Stimulated activated CD4-positive, alpha-beta T cell treated with anti-CD3 and anti-CD28 coated beads, TNF-alpha, amount 100 ng/mL, for 48 hours (primary cell): ENCODE data around the gene ORC2.
A peak's percentile ranks its signal among the peaks of the same experiment; 100 is the strongest.
"Not testable (repeated sequence)": the region's sequence is repeated elsewhere in the genome, so short reads cannot be mapped to it uniquely, and the experiment has no call there.

Experiments
- DNase-seq, 3 donors: peaks; one replicate each; pipeline ENCODE4 v3.0.0-alpha.2; 2020; ENCODE audit warnings: low read depth in 3 of 3

ORC2 gene

GRCh38 chr2:200930947-200931626 lies 32.4 kb downstream of the ORC2 start:
- DNase-seq = no peak

DNA sequence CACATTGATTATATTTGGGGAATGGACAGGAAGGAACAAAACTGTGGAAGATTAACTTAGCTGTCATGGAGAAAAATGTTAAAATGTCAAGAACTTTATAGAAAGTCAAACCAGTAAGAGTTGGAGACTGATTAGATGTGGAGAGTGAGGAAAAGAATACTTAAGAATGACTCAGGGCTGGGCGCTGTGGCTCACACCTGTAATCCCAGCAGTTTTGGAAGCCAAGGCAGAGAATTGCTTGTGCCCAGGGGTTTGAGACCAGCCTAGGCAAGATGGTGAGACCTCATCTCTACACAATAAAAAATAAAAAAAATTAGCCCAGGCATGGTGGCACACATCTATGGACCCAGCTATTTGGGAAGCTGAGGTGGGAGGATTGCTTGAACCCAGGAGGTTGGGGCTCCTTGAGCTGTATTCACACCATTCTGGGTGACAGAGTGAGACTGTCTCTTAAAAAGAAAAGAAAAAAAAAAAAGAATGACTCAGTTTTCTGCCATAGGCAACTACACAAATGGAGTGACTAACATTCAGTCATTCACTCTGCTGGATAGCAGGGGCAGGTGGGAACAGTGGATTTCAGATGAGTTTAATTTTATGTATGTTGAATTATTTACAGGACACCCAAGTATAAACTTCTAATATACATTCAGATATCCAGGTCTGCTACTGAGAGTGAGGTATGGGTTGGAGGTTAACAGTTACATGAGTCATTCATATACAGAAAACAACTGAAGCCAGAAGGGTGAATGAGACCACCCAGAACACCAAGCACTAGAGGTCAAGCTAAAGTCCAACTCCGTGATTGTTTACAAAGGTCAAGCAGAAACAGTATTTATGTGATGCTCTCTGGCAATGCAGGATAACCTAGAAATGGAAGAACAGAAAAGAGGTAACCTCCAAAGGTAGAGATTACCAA lies 33.9 kb downstream of the ORC2 start:
- no peak for DNase-seq

DNA sequence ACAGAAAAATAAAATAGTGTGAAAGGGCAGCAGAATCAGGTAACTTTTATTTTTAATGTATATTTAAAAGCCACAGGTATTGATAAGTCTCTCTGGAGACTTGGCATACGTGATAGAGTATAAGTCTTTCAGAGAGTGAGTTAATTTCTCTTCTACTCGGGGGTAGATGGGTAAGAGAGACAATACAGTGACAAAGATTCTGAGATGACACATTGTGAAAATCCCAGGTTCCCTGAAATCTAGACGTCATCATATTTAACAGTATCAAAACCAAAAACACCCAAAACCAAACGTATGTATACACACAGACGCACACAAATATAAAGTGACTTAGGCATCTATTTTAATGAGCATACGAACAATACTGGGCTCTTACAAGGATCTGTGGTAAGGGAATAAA lies 41.0 kb downstream of the ORC2 start:
- DNase-seq = no peak

GRCh38 chr2:200913654-200914053 lies 49.8 kb downstream of the ORC2 start:
- no peak for DNase-seq

- DNase-seq = no peak
Measured at GRCh38 chr2:200909958-200910357, 53.5 kb downstream of the ORC2 start.

GRCh38 chr2:200905618-200906296 lies 57.7 kb downstream of the ORC2 start:
- peak; percentile 28 to 37 (median 30) for DNase-seq

GRCh38 chr2:200901459-200902072 lies 61.9 kb downstream of the ORC2 start:
- peak; percentile 44 to 57 (median 51) for DNase-seq

- DNase-seq = no peak
Measured at GRCh38 chr2:200899482-200899881, 64.0 kb downstream of the ORC2 start.

DNA sequence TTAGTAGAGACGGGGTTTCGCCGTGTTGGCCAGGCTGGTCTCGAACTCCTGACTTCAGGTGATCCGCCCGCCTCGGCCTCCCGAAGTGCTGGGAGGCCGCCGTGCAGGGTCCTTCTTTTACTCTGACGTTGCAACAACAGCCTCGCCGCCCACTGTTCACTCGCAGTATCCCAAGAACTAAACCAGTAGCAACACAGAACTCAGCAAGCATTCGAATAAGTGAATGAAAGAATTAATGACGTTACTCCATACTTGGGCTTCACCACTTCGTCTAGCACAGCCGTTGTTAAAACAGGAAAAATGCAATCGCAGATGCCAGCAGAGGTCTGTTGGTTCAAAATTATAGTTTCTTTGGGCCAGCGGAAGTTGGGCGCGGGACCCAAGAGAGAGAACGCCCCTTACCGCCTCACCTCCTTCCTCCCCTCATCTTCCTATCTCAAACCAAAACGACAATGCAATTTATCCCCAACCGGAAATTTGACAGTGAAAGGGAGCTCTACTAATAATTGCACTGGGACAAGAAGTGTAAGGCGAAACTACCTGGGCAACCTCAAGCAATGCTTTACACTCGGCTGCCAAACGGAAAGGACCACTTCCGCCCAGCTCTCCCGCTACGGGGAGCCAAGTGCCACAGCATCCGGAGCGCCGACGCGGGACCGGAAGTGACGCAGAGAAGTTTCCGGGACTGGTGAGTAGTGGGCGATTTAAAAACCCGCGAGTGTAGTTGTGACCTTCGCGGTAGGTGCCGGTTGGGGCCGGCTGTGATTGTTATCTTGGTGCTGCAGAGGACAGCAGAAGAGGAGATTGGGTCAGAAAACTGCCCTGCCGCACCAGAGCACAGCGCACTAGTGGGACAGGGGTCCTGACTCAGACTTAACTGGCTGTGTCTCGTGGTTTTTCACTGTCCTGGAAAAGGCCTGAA lies 74.5 kb downstream of the ORC2 start, which contains the start of the genes NIF3L1 and PPIL3:
Gene NIF3L1 (plus strand): TSS at position 668 of the 922 bp plus-strand sequence. CDS start 2,573 bp downstream, outside the sequence.
Gene PPIL3 (minus strand): TSS at position 374 of the 922 bp plus-strand sequence. CDS start 1,462 bp downstream, outside the sequence.
- peak; percentile 94 to 97 (median 96) for DNase-seq

- DNase-seq = not testable (repeated sequence)
Measured at GRCh38 chr2:200881715-200882249, 81.7 kb downstream of the ORC2 start.

DNA sequence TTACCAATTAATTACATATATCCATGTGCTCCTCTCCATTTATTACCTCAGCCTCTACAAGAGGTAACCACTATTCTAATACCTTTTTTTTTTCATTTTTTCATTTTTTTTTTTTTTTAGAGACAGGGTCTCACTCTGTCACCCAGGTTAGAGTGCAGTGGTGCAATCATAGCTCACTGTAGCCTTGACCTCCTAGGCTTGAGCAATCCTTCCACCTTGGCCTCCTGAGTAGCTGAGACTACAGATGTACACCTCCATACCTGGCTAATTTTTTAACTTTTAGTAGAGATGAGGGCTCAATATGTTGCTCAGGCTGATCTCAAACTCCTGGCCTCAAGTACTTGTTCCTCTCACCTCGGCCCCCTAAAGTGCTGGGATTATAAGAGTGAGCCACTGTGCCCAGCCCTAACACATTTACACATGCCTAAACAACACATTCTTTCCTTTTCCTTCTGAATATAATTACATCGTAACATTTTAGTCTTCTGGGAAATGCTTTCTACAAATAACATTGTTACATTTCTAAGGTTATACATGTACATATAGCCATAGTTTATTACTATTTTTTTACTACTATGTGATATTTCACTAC lies 85.1 kb downstream of the ORC2 start:
- DNase-seq = no peak

GRCh38 chr2:200877443-200877842 lies 86.0 kb downstream of the ORC2 start:
- no peak for DNase-seq

GRCh38 chr2:200873560-200873959 lies 89.9 kb downstream of the ORC2 start:
- no peak for DNase-seq

DNA sequence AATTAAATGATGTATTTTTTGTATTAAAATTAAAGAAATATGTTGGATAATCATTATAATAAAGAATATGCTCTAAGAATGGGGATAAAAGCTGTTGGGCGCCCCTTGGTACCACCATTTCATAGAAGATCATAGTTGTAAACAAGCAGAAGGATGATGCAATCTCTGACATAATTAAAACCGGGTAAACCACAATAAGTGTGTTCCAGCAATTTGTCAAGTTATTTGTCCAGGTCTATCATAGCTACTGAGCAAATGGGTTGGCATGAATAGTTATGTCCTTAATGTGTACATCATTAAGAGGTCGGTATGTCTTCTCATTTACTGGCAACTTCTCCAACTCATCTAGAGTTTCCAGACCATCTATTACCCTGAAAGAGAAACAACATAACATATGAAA lies 92.3 kb downstream of the ORC2 start:
- DNase-seq = no peak

DNA sequence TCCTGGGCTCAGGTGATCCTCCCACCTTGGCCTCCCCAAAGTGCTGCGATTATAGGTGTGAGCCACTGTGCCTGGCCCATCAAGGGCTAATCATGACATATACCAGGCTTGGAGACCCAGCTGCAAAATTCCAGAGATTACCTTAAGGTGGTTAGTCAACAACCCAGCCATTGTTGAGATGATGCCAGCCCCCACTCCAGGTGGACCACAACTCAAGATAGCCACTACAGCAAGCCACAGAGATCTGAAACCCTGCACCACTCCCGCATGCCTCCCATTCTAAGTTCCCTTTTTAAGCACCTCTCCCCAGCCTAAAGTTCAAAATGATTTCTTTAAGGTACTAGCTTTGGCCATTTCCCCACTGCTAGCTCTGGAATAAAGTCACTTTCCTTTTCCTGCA lies 94.4 kb downstream of the ORC2 start:
- DNase-seq = no peak

GRCh38 chr2:200864176-200865034 lies 99.1 kb downstream of the ORC2 start, which contains the start of gene CLK1:
TSS of gene CLK1 (minus strand) at chr2:200864658. CDS start at chr2:200861862, 2,796 bp downstream.
- DNase-seq = peak; percentile 92 to 96 (median 94)

GRCh38 chr2:200863782-200864175 lies 99.7 kb downstream of the ORC2 start:
- DNase-seq = no peak

DNA sequence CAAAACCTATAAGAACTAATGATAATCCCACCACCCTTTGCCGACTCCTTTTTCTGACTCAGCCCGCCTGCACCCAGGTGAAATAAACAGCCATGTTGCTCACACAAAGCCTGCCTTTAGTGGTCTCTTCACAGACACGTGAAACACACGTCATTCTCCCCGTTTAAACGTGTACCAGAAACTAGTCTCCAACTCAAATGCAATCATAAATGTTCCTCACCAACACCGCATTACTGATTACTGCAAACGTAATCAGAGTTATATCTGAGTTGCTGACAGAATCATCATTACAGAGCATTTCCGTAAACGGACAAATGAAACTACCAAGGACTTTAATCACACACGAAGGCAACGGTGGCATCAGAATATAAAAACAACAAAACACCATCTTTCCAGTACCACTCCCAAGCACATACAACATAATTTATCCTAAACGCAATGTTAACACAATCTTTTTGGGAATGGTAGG lies 100.9 kb downstream of the ORC2 start:
- DNase-seq = peak; percentile 40 to 64 (median 56)
